A549 (cell line): ENCODE data around the gene C4orf50. TPM values are rescaled to one million over a fixed set of nuclear protein-coding genes. Genes with fewer than 3 reads are reported as not detected.
"Not testable (repeated sequence)": the region's sequence is repeated elsewhere in the genome, so short reads cannot be mapped to it uniquely, and the experiment has no call there.

ENCODE experiments used
- ATAC-seq, 2 experiments: fragments of 200-7000 bp in 1 of 2; fragments of >200 bp in 1 of 2; cut with Nextera tagmentation in 1 of 2; cut with Tn5 transposase in 1 of 2; 3 replicates each; pipeline versions ENCODE4 v1.8.0 to v1.9.1; 2018 to 2020; ENCODE audit warnings: mild to moderate bottlenecking in 1 of 2, moderate library complexity in 1 of 2
- CTCF ChIA-PET: fragments of 300-600 bp; sonication (Branson Sonifier 250); formaldehyde crosslinking; extraction: SDS; loops from one replicate; lab custom pipeline; 2021; ENCODE audit warnings: antibody characterized with exemption, inconsistent platforms; lab: Yijun Ruan, JAX
- POLR2A ChIA-PET: fragments of 350-600 bp; formaldehyde crosslinking; extraction: SDS; loops from one replicate; lab custom pipeline; 2021; ENCODE audit warnings: antibody characterized with exemption, inconsistent platforms; lab: Yijun Ruan, JAX
- DNase-seq, 2 experiments: peaks; one replicate each; pipeline versions ENCODE4 v3.0.0 to v3.0.0-alpha.2; 2011 to 2016; ENCODE audit warnings: low read depth in 1 of 2, low spot score in 1 of 2
- FAIRE-seq: peaks from 2 replicates; lab custom pipeline; 2011; peaks lifted over from hg19 to GRCh38; lab: Jason Lieb, UNC
- H3K27ac ChIP-seq, 2 experiments: fragments of >200 bp; sonication (Bioruptor Twin); formaldehyde crosslinking; 3 replicates each; pipeline ENCODE4 v1.5.1; 2016 to 2017
- H3K4me1 ChIP-seq: fragments of >200 bp; sonication (Bioruptor Twin); formaldehyde crosslinking; 3 replicates; pipeline ENCODE4 v1.6.1; 2016
- H3K4me2 ChIP-seq: fragments of >200 bp; sonication (Bioruptor Twin); formaldehyde crosslinking; 3 replicates; pipeline ENCODE4 v1.6.1; 2016
- H3K4me3 ChIP-seq: fragments of >200 bp; sonication (Bioruptor Twin); formaldehyde crosslinking; 3 replicates; pipeline ENCODE4 v1.5.1; 2016
- H3K9me3 ChIP-seq: fragments of >200 bp; sonication (Bioruptor Twin); formaldehyde crosslinking; 3 replicates; pipeline ENCODE4 v1.6.1; 2016
- CBX2 ChIP-seq: fragments of 200-600 bp; sonication (generic); IDR thresholded peaks from 2 replicates; pipeline ENCODE4 v1.6.1; 2016; ENCODE audit warnings: low read depth, mild to moderate bottlenecking, borderline replicate concordance
- CBX8 ChIP-seq: fragments of 200-600 bp; sonication (generic); IDR thresholded peaks from 2 replicates; pipeline ENCODE4 v1.6.1; 2016
- CEBPB ChIP-seq, 2 experiments: fragments of >200 bp in 1 of 2; sonication (Bioruptor Twin) in 1 of 2; formaldehyde crosslinking in 1 of 2; IDR thresholded peaks; 2 replicates each; pipeline ENCODE4 v1.6.1; 2012 to 2016
- EHF ChIP-seq: fragments of 250-450 bp; sonication (Bioruptor Pico); IDR thresholded peaks from 2 replicates; pipeline ENCODE4 v1.5.0; 2020; ENCODE audit warnings: mild to moderate bottlenecking
- FOXS1 ChIP-seq: fragments of 250-450 bp; sonication (Bioruptor Pico); IDR thresholded peaks from 2 replicates; pipeline ENCODE4 v1.5.0; 2020; ENCODE audit warnings: mild to moderate bottlenecking, moderate library complexity
- HEYL ChIP-seq: fragments of 250-450 bp; sonication (Bioruptor Pico); IDR thresholded peaks from 2 replicates; pipeline ENCODE4 v1.8.0; 2021; ENCODE audit warnings: mild to moderate bottlenecking, moderate library complexity
- HOXB13 ChIP-seq: fragments of 250-450 bp; sonication (Bioruptor Pico); IDR thresholded peaks from 2 replicates; pipeline ENCODE4 v1.5.0; 2020; ENCODE audit warnings: low read depth, mild to moderate bottlenecking, moderate library complexity
- JUNB ChIP-seq: fragments of >200 bp; sonication (Bioruptor Twin); formaldehyde crosslinking; IDR thresholded peaks from 2 replicates; pipeline ENCODE4 v1.6.1; 2016
- KDM5A ChIP-seq: fragments of 200-600 bp; sonication (generic); IDR thresholded peaks from 2 replicates; pipeline ENCODE4 v1.6.1; 2016; ENCODE audit warnings: antibody characterized with exemption, mild to moderate bottlenecking
- MAFK ChIP-seq: fragments of 450-650 bp; IDR thresholded peaks from 2 replicates; pipeline ENCODE4 v1.6.1; 2014; ENCODE audit not compliant: partially characterized antibody
- MAX ChIP-seq: IDR thresholded peaks from 2 replicates; pipeline ENCODE4 v1.6.1; 2012
- MAZ ChIP-seq: fragments of 150-350 bp; IDR thresholded peaks from 2 replicates; pipeline ENCODE4 v1.6.1; 2014; ENCODE audit warnings: antibody characterized with exemption, low read depth, low read length, borderline replicate concordance
- MYC ChIP-seq: IDR thresholded peaks from 2 replicates; pipeline ENCODE4 v1.6.1; 2012; ENCODE audit warnings: mild to moderate bottlenecking, inconsistent platforms, low read length, improper control_type of control experiment, borderline replicate concordance
- NFE2L2 ChIP-seq: fragments of 150-350 bp; conservative IDR thresholded peaks from 2 replicates; pipeline ENCODE4 v1.6.1; 2014; ENCODE audit warnings: low read length
- NPAS2 ChIP-seq: fragments of 250-450 bp; sonication (Bioruptor Pico); IDR thresholded peaks from 2 replicates; pipeline ENCODE4 v1.8.0; 2022; ENCODE audit warnings: mild to moderate bottlenecking, moderate library complexity, borderline replicate concordance
- POLR2A ChIP-seq: IDR thresholded peaks from 2 replicates; pipeline ENCODE4 v1.6.1; 2012; ENCODE audit warnings: mild to moderate bottlenecking, low read length
- POLR2AphosphoS2 ChIP-seq: conservative IDR thresholded peaks from 2 replicates; pipeline ENCODE4 v1.6.1; 2012; ENCODE audit warnings: low read length, improper control_type of control experiment, inconsistent platforms
- RARB ChIP-seq: fragments of 250-450 bp; sonication (Bioruptor Pico); IDR thresholded peaks from 2 replicates; pipeline ENCODE4 v1.8.0; 2021; ENCODE audit warnings: mild to moderate bottlenecking, moderate library complexity
- RCOR1 ChIP-seq: fragments of 150-350 bp; IDR thresholded peaks from 2 replicates; pipeline ENCODE4 v1.6.1; 2014; ENCODE audit warnings: antibody characterized with exemption, low read length, low read depth
- RFX5 ChIP-seq: fragments of 450-650 bp; IDR thresholded peaks from 2 replicates; pipeline ENCODE4 v1.7.1; 2014; ENCODE audit warnings: antibody characterized with exemption, mild to moderate bottlenecking, moderate library complexity
- SREBF2 ChIP-seq: fragments of 450-650 bp; IDR thresholded peaks from 2 replicates; pipeline ENCODE4 v1.6.1; 2014; ENCODE audit warnings: mild to moderate bottlenecking, moderate library complexity
- WGBS: methylation state at CpG from one replicate; pipeline ENCODE4 v1.1.6; 2017; ENCODE audit errors: missing lambda C conversion rate; 5-methylcytosine and 5-hydroxymethylcytosine counted together
- polyA plus RNA-seq, 4 experiments: library from polyadenylated mRNA; depleted of rRNA in 3 of 4; stranded (reverse); fragments of >200 nt; fragmentation: RNase III in 1 of 4; extraction: RNeasy Plus Mini Kit Qiagen cat#74134 plus additional on column Dnase treatment in 1 of 4; gene quantifications; 2 replicates in 3 of 4; 3 replicates in 1 of 4; pipeline ENCODE4 v1.2.3, GENCODE V29; 2011 to 2017
- TF ChIP-seq, protein P1 (sequence below): fragments of 150-350 bp; IDR thresholded peaks from 2 replicates; pipeline ENCODE4 v1.6.1; 2014; ENCODE audit warnings: low read depth, mild to moderate bottlenecking, low read length
- TF ChIP-seq, protein P2 (sequence below): fragments of 200-600 bp; sonication (generic); IDR thresholded peaks from 2 replicates; pipeline ENCODE4 v1.6.1; 2016; ENCODE audit warnings: antibody characterized with exemption, mild to moderate bottlenecking, moderate library complexity

The C4orf50 gene
- polyA plus RNA-seq, 2 of the 4 experiments (the other 2 are of a cell fraction), result not detected

- Histone ChIP-seq H3K9me3 (no peaks in the 10 kb centered on the region), H3K4me2 (no peak overlapping the region), H3K4me1 (no peaks in the 10 kb centered on the region), H3K27ac (no peak overlapping the region), H3K4me3 (no peak overlapping the region)
- no peak for TF ChIP-seq NFE2L2
- TF ChIP-seq SREBF2, result no peak
- TF ChIP-seq, protein P1, sequence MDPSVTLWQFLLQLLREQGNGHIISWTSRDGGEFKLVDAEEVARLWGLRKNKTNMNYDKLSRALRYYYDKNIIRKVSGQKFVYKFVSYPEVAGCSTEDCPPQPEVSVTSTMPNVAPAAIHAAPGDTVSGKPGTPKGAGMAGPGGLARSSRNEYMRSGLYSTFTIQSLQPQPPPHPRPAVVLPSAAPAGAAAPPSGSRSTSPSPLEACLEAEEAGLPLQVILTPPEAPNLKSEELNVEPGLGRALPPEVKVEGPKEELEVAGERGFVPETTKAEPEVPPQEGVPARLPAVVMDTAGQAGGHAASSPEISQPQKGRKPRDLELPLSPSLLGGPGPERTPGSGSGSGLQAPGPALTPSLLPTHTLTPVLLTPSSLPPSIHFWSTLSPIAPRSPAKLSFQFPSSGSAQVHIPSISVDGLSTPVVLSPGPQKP, result no peak
- TF ChIP-seq, protein P2, sequence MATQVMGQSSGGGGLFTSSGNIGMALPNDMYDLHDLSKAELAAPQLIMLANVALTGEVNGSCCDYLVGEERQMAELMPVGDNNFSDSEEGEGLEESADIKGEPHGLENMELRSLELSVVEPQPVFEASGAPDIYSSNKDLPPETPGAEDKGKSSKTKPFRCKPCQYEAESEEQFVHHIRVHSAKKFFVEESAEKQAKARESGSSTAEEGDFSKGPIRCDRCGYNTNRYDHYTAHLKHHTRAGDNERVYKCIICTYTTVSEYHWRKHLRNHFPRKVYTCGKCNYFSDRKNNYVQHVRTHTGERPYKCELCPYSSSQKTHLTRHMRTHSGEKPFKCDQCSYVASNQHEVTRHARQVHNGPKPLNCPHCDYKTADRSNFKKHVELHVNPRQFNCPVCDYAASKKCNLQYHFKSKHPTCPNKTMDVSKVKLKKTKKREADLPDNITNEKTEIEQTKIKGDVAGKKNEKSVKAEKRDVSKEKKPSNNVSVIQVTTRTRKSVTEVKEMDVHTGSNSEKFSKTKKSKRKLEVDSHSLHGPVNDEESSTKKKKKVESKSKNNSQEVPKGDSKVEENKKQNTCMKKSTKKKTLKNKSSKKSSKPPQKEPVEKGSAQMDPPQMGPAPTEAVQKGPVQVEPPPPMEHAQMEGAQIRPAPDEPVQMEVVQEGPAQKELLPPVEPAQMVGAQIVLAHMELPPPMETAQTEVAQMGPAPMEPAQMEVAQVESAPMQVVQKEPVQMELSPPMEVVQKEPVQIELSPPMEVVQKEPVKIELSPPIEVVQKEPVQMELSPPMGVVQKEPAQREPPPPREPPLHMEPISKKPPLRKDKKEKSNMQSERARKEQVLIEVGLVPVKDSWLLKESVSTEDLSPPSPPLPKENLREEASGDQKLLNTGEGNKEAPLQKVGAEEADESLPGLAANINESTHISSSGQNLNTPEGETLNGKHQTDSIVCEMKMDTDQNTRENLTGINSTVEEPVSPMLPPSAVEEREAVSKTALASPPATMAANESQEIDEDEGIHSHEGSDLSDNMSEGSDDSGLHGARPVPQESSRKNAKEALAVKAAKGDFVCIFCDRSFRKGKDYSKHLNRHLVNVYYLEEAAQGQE, result no peak
- no peak for TF ChIP-seq MYC
- no peak for TF ChIP-seq RFX5
- no peak for TF ChIP-seq FOXS1 (CRISPR knock-in tag)
- TF ChIP-seq EHF (CRISPR knock-in tag), result no peak
- no peak for TF ChIP-seq HEYL (CRISPR knock-in tag)
- no peak for TF ChIP-seq MAFK
- no peak for TF ChIP-seq POLR2AphosphoS2
- TF ChIP-seq RARB, result no peak
- no peak for TF ChIP-seq CBX2
- 67% methylated on average over 18 of the region's 22 CpGs for WGBS
- CTCF ChIA-PET, result interaction anchor here (0.9 to 1.2 kb wide), 2 partner anchors 14 to 45 kb away, joined by 3 to 4 read pairs; no protein-coding TSS in a partner anchor
- ATAC-seq (no peak), DNase-seq (no peak), FAIRE-seq (no peak)
- POLR2A ChIA-PET, result no interaction called here
These were observed 65.8 kb downstream of the C4orf50 start for GRCh38 chr4:5952286-5952974.

DNA sequence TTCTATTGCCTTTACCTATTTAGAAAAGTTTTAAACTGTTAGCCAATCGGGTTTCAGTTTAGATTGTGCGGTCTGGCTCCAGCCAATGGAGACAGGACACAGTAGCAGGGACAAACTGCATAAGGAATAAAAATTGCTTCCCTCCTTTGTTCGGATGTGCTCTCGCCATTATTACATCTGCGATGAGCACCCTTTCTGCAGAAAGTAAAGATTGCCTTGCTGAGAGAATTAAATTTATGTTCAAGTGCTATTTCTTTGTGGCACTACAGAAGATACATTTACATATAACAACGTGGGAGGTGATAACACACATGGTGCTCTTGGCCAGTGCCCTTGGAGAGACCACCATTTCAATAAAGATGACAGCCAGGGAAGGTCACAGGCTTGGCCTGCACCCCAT, 71.6 kb downstream of the C4orf50 start:
- DNase-seq, FAIRE-seq, H3K4me3 ChIP-seq, ATAC-seq, H3K4me2 ChIP-seq, H3K9me3 ChIP-seq, POLR2A ChIA-PET, H3K27ac ChIP-seq, H3K4me1 ChIP-seq, CTCF ChIA-PET: not testable (repeated sequence)
- WGBS, result 51% methylated on average over 6 of the region's 6 CpGs

- DNase-seq, result no peak
- POLR2A ChIA-PET, result no interaction called here
- peaks cover 9% of the 10 kb centered on the region; the same call in 2 of the 3 replicates for H3K9me3 ChIP-seq
- WGBS, result 48% methylated on average over 6 of the region's 6 CpGs
- no peak for FAIRE-seq
- CTCF ChIA-PET, result no interaction called here
- no peak overlapping the region for H3K27ac ChIP-seq
- no peak overlapping the region for H3K4me2 ChIP-seq
- no peak for TF ChIP-seq CBX8
- TF ChIP-seq JUNB, result no peak
- TF ChIP-seq KDM5A, result no peak
- no peak for TF ChIP-seq MAX
- TF ChIP-seq CEBPB (IDR thresholded peaks at IDR 0.05), result no peak
- no peak for TF ChIP-seq NPAS2 (CRISPR knock-in tag)
- TF ChIP-seq RCOR1, result no peak
- TF ChIP-seq POLR2A, result no peak
- no peak for TF ChIP-seq MAZ
- TF ChIP-seq HOXB13 (CRISPR knock-in tag), result no peak
- TF ChIP-seq MAFK, result no peak
- no peak overlapping the region for H3K4me3 ChIP-seq
- H3K4me1 ChIP-seq, result no peaks in the 10 kb centered on the region
- no peak for ATAC-seq
These were observed 72.3 kb downstream of the C4orf50 start for GRCh38 chr4:5945936-5946335.
